ENCODE data around the gene YKT6. TPM values are rescaled to one million over a fixed set of nuclear protein-coding genes. Genes with fewer than 3 reads are reported as not detected.

The YKT6 gene
- total RNA-seq, 1 donor, result 25.9 TPM

DNA sequence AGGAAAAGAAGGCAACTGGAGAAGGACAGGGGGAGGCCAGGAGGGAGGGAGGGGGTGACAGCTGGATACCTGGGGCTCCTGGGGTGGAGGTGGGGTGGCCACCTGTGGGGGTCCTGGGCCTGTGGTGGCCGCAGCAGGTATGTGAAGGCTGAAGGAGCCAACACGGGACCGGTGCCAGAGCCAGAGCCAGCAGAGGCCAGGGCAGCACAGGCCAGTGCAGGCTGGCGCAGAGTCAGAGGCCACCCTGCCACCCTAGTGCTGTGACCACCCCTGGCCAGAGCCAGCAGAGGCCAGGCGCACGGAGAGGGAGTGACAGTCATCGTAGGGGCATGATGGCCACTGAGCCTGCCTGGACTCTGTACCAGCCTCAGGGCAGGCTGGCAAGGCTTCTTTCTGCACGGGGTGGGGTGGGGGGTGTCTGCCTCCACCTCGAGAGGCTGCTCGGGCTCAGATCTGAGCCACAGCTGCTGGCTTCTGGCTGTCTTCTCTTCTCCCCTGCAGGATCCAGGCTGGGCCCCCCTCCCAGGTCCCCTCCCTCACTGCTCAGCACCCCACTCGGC is 28.8 kb downstream of the YKT6 start:
- DNase-seq (ENCODE audit: low read depth in 2 of 3, low spot score in 2 of 3), result no peak

DNA sequence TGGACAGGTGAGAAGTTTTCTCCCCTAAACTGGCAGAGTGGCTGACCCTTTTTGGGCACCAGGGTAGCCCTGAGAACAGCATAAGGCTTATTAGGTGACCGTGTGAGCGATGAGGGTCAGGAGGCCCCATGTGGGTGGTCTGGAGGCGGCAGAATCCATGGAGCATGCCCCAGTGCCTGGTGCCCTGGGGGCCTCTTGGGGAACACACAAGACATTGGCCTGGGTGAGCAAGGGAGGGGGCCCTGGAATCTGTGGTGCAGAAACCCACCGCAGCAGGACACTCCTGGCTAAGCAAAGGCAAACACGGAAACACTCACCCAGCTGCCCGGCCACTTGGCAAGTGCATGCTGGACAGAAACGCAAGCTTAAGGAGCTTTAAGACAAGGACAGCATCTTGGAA is 29.5 kb downstream of the YKT6 start:
- no peak for DNase-seq (ENCODE audit: low read depth in 2 of 3, low spot score in 2 of 3)

DNA sequence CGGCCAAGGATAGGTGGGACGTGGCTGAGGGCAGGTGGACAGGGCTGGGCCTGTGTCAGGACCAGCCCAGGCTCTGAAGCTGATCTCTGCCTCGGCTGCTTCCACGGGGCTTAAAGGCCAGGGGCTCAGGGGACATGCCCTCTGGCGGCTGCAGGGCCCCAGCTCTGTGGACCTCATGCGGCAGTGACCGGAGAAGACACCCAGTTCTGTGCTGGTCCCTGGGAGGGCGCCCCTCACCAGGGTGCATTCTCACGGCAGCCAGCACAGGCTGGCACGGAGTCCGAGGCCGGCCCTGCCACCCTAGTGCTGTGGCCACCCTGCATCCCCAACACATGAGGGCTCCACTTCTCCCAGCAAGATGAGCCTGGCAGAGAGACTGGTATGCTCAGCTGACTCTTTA is 30.3 kb downstream of the YKT6 start:
- no peak for DNase-seq (ENCODE audit: low read depth in 2 of 3, low spot score in 2 of 3)

DNA sequence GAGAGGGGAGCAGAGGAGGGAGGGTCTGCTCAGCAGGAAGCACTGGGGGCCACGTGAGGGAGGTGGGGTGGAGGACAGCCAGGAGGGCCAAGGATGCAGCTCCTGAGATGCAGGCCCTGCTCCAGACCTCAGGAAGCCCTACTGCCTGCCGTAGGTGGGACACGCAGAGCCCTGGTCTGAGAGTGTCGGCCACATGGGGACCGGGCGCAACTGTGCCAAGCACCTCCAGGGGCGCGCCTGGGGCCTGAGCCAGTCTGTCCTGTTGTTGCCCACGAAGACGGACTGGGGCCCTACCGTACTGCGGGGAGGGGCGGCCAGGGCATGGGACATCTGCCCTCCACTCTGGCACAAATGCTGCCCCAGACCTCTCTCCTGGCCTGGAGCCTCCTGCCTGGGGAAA is 31.6 kb downstream of the YKT6 start:
- no peak for DNase-seq (ENCODE audit: low read depth in 2 of 3, low spot score in 2 of 3)

DNA sequence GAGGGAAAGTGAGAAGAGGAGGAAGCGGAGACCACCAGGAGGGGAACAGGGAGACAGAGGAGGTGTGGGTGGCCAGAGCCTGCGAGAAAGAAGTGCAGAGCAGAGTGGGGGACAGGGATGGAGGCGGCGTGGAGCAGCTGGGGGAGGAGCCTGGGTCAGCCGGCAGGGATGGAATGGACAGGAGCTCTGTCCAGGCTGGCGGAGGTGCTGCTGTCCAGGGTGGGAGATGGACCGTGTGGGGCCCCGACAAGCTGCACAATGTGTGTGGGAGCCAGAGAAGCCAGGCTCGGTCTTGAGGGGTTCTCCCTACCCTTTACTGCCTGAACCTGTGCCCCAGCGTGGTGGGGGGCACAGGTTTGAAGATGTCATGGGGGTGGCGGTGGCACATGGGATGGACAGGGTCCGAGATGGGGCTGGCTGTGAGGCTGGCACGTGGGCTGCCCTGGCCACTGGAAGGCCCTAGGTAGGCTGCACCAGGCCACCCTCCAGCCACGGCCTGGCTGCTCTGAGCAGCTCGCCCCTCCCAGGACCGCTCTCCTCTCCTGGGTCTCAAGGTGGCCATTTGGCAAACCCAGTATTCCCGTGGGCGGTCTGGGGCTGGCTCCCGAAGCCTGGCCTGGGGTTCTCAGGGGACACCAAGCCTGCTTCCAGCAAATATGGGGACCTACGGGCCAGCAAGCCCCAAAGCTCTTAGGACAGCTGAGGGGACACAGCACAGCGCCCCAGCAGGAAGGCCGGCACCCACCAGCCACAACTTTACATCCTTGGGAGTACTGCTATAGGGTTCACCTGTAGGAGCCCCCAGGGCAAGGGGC is 32.3 kb downstream of the YKT6 start:
- DNase-seq (ENCODE audit: low read depth in 2 of 3, low spot score in 2 of 3), result no peak

DNA sequence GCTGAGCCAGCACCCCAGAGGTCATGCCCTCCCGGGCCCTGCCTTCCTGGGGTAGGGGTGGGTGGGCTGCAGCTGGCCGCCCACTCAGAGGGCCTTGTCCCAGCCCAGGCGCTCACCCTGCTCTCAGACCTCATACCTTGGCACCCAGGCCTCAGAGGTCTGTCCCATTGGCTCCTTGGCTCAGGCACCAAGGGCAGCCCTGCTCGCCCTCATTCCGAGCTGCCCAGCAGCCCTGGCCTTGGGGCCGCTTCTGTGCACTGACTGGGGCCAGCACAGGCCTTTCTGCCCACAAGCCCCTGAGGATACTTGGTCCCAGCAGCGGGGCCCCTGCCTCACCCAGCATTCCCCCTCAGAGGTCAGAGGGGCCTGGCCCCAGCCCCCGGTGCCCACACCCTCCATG is 34.3 kb downstream of the YKT6 start:
- DNase-seq (ENCODE audit: low read depth in 2 of 3, low spot score in 2 of 3), result no peak

DNA sequence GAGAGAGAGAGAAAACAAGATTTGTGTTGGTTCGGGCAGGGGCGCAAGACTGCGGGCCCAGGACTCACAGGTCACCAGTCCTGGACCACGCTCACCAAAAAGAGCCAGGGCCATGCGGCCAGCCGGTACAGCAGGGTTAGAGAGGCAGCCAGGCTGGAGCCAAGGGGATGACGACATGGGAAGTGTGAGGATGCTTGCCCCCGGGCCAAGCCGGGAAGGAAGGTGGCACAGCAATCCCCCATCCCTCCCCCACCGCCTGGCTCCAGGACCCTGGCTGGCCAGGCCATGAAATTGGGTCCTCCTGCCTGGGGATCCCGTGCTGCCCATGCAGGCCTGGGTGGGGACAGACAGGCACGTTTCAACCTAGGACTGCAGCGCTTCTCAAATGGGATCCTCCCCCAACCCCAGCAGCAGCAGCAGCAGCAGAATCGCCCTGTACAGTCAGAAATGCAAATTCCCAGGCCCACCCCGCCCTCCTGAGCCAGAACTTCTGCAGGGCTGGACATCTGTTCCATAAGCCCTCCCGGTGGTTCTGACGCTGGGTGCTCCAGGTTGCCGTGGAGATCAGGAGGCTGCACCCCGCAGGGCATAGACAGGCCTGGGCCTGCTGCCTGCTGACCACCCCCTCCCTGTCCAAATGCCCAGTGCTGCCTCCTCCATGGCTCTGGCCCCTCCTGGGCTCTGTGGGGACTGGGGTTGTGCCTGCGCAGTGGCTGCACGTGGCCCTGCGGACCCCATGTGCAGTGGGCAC is 35.0 kb downstream of the YKT6 start:
- no peak for DNase-seq (ENCODE audit: low read depth in 2 of 3, low spot score in 2 of 3)

DNA sequence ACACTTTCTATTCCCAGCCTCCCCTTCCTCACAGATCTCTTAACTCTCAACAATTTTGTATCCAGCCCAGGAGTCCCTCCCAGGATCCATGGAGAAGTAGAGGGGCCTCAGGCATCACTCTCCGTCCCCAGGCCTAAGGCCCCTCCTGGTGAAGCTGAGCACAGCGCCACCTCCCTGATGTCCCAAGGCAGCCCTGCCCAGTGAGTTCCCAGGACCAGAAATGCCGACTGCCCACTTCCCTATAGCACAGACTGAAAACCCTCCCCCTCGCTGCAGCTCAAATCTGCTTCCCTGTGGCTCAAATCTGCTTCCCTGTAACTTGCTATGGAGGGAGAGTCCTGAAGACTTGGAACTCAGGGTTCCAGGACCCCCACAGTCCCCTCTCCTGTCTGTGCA is 35.6 kb downstream of the YKT6 start:
- DNase-seq (ENCODE audit: low read depth in 2 of 3, low spot score in 2 of 3), result no peak

DNA sequence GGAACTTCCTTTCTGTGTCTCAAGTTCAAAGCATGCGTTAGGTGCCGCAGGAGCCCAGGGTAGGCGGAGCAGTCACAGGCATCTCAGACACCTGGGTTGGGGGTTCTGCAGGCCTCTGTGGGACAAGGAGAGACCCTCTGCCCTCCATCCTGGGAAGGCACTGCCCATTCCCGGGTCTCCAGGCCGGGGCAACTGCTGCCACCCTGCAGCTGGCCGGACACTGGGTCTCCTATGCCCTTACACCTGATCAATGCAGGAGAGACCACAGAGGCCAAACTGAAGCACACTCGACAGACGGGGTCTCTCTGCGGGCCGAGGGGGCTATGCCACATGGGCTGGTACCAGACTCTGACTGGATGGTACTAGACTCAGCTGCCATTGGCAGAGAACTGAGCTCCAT is 36.9 kb downstream of the YKT6 start:
- no peak for DNase-seq (ENCODE audit: low read depth in 2 of 3, low spot score in 2 of 3)

DNA sequence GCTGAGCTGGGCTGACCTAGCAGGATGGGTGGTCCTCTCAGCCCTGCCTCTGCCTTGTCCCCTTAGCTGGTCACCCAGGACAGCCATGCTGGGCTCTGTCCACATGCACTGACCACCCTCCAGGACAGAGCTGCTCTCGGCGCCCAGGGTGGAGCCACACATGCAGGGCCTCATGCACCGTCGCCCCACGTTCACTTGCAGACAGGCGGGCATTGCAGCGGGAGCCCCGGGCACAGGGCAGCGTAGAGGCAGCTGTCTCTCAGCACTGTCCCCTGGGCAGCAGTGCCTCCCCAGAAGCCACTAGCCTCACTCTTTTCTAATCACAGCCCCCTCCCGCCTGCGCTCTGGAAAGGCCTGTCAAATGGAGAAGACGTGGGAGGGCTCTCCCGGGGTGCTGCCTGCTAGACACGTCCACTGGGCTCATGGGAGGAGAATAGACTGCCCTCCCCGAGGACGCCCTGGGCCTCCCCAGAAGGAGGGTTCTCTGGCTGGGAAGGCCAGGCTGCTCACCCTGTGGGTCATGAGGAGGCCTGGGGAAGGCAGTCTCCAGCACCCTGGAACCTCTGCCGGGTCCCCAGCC is 37.4 kb downstream of the YKT6 start:
- no peak for DNase-seq (ENCODE audit: low read depth in 2 of 3, low spot score in 2 of 3)

DNA sequence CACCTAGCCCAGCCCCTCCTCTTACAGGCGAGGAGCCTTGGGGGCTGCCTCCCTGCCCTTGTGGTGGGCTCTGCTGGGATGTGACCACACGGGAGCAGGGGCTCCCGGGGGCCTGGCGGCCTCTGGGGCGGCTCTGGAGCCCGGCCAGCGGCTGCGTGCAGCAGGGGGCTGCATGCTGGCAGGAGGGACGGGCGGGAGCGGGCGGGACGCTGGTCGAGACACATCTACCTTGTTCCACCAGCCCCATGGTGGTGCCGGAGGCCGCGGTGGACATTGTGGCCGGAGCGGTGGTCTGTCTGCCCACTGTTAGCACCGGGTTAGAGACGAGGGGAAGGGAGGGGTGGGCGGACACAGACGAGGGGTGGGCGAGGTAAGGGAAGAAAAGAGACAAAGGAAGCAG is 38.6 kb downstream of the YKT6 start:
- DNase-seq (ENCODE audit: low read depth in 2 of 3, low spot score in 2 of 3), result no peak

DNA sequence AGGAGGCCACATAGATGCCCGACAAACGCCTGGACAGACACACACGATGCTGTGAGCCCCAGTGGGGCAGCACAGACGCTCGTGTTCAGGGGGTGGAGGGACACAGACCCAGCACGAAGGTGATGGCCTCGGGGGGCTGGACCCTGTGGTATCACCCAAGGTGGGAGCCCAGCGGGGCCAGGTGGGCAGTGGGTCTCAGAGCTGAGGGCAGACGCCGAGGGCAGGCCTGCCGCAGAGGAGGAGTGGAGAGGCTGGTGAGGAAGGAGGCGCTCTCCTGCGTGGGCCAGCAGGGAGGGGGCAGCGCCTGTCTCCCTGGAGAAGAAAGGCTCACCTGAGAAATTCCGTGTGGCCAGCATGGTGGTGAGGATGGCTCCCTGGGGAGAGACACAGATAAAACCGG is 39.6 kb downstream of the YKT6 start:
- no peak for DNase-seq (ENCODE audit: low read depth in 2 of 3, low spot score in 2 of 3)

DNA sequence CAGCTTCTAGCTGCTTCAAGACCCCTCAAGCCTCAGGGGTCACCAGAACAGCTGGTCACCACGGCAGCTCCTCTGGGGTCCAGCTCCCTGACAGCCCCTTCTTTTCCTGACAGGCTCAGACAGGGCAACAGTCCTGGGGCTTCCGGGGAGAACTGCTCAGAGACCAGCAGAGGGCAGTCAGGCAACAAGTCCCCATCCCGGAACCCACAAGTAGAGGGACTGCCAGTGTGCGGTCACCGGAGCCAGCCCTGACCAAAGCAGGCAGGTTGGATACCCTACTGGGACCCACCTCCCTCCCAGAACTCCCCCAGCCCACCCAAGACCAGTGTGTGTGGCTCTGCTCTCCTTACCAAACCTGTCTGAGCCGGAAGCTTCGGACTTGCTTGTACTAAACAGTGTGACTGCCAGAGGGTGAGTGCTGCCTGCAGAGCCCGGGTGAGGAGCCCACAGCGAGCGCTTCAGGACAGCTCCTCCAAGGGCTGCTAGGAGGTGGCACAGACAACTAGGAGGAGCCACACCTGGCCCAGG is 40.3 kb downstream of the YKT6 start:
- DNase-seq (ENCODE audit: low read depth in 2 of 3, low spot score in 2 of 3), result peak; percentile 31 to 78 (median 56)

DNA sequence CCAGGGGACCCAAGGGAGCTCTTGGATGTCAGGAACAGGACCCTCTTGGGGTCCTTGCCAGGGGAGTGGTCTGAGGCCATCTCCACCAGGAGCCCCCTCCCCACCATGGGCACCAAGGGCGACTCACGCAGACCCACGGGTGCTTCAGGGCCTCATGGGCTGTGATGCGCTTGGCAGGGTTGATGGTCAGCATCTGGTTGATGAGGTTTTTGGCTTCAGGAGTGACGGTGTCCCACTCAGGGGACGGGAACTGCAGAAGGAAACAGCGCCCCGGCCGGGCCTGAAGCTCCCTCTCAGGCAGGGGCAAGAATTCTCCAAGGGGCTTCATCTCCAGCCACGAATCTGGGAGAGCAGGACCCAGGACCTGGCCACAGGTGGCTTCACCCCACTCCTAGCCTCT is 41.3 kb downstream of the YKT6 start:
- DNase-seq (ENCODE audit: low read depth in 2 of 3, low spot score in 2 of 3), result no peak

DNA sequence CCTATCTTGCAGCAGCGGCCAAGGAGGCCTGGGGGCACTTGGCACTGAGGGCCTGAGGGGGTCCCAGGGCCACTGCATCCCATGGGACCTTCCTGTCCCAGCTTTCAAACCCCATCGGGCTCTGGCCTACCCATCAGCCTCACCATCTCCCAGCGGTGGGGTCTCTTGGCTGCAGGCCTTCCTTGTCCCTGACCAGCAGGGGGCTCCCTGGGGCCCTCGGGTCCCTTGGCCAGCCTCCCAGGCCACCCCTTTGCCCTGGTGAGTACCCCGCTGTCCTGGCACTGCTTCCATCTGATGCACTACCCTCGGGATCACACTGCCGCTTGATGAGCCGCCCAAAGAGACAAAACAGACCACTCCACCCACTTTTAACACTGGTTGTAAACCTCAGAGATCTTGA is 43.5 kb downstream of the YKT6 start:
- DNase-seq (ENCODE audit: low read depth in 2 of 3, low spot score in 2 of 3), result peak in 2 of 3 donors; percentile 35 to 59

DNA sequence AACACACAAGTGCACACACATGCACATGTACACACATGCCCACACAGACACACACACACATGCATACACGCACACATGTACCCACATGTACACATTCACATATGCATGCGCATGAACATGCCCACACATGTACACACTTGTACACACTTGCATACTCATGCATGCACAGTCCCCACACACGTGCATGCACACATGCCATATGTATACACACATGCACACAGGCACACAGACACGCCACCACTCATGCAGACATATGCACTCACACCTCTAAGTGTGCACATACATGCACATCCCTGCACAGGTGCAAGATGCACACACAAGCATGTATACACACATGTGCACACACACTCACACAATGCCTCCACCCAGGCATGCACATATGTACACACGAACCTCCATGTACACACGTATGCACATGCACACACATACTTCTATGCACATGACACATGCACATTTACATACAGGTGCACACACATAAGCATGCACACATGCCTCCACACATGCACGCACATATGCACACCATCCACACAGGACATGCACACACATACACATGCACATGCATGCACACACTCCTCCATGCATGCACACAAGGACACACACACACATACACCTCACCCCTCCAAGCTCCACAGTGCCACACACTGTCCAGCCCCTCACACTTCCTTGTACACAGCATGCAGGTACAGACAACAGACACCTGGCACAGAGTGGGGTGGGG is 45.8 kb downstream of the YKT6 start:
- DNase-seq (ENCODE audit: low read depth in 2 of 3, low spot score in 2 of 3), result no peak

DNA sequence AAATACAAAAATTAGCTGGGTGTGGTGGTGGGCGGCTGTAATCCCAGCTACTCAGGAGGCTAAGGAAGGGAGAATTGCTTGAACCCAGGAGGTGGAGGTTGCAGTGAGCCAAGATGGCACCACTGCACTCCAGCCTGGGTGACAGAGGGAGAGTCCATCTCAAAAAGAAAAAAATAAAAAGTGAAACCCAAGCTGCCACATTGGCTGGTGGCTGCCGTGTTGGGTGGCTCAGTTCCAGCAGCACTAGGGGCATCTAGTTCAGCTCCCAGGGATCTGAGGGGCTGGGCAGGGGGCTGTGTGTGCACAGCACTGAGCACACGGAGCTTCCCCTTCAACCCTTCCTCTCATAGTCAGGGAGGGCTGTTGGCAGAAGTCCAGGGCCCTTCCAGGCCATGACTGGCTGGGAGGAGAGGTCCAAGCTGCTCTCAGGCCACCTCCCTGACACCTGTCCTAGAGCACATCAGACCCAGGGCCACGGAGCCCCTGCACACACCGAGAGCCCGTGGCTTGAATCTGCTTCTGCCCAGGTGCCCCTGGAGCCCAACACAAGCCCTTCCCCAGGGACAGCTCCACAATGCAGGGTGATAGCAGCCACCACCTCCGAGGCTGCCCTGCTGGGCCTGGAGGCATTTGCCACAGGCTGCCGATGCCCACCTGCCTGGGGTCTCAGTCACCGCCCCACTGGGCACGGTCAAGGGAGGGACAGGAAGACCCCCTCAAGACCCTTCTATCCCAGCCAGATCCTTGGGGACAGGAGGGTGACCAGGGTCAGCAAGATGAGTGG is 47.3 kb downstream of the YKT6 start:
- DNase-seq (ENCODE audit: low read depth in 2 of 3, low spot score in 2 of 3), result no peak

DNA sequence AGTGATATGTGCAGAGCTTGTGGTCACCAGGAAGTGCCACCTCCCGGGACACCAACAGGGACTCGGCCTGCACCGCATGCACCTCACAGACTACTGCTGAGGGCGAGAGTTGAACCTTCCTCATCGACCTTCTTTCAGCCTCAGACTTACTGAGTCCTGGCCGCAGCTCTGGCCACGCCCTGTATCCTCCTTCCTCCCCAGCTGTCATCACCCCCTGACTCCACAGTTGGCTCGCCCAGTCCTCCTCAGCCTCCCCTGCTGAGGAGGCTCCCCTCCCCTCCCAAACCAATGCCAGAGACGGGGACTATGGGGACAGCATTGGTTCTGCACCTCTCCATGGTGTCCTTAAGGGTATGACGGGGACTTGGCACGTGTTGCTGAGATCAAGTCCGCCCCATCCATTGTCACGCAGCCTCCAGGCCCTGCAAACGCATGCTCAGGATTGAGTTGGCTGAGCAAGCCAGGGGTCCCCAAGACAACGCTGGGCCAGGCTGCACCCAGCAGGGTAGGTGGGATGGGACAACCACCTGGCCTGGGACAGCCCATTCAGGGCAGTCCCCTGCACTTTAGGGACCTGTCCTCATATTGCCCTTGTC is 49.0 kb downstream of the YKT6 start:
- no peak for DNase-seq (ENCODE audit: low read depth in 2 of 3, low spot score in 2 of 3)

DNA sequence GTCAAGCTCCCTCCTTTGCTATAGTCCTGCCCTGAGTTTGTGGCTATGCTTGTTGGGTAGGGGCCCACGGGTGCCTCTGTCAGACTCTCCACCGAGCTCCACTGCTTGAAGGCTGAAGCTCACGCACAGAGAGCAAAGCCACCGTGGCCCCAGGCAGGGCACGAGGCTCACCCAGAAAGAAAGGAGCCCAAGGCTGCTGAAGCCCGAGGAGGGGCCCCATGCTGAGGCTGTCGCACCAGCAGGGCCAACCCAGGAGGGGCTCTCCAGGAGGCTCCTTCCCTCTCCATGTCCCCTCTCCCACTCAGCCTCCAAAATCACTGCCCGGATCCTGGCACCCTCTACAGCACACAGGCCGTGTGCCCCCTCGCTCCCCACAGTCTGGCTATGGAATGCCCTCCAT is 50.5 kb downstream of the YKT6 start:
- DNase-seq (ENCODE audit: low read depth in 2 of 3, low spot score in 2 of 3), result no peak

DNA sequence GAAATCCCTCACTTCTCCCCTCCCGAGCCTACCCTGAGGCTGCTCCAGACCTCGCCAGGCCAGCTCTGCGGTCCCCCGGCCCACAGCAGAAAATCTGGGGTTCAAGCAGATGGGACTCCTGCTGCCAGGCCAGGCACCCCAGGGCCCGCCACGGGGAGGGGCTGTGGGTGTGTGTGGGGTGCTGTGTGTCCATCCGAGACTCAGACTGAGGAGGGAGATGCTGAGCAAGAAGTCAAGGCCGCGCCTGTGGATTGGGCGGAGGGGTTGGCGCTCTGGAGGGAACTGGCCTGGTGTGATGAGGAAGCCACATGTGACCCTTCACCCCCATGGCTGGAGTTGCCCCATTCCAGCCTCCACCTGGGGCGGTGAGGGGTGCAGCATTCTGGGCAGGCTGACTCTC is 51.1 kb downstream of the YKT6 start:
- no peak for DNase-seq (ENCODE audit: low read depth in 2 of 3, low spot score in 2 of 3)
